ENCODE data around the gene NYAP1.
"Not testable (repeated sequence)": the region's sequence is repeated elsewhere in the genome, so short reads cannot be mapped to it uniquely, and the experiment has no call there.

NYAP1 gene

DNA sequence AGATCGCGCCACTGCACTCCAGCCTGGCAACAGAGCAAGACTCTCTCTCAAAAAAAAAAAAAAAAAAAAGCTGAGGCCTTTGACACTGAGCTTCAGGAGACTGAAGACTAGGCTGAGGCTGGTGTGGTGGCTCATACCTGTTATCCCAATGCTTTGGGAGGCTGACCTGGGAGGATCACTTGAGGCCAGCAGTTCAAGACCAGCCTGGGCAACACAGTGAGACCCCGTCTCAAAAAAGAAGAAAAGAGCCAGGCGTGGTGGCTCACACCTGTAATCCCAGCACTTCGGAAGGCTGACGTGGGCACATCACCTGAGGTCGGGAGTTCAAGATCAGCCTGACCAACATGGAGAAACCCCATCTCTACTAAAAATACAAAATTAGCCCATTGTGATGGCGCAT, 36.4 kb upstream of the NYAP1 start:
- DNase-seq; H3K27ac Mint-ChIP-seq; H3K4me3 Mint-ChIP-seq; H3K36me3 Mint-ChIP-seq (ENCODE audit: low read depth); H3K9me3 Mint-ChIP-seq; H3K27me3 Mint-ChIP-seq: not testable (repeated sequence)
- H3K4me1 Mint-ChIP-seq (ENCODE audit: low read depth): peaks cover 20% of the 10 kb centered on the region

DNA sequence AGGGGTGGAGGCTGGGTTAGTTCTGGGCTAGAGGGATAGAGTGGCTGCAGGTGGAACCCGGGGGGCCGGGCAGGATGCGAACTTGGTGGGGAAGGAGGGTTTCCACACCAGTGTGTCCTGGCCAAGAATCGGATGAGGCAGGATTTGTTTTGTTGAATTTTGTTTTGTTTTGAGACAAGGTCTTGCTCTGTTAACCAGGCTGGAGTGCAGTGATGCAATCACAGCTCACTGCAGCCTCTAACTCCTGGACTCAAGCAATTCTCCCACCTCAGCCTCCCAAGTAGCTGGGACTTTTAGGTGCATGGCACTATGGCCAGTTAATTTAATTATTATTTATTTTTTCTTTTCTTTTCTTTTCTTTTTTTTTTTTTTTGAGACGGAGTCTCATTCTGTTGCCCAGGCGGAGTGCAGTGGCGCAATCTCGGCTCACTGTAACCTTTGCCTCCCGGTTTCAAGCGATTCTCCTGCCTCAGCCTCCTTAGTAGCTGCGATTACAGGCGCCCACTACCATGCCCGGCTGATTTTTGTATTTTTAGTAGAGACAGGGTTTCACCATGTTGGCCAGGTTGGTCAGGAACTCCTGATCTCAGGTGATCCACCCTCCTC, 34.4 kb upstream of the NYAP1 start:
- no peak for DNase-seq
- Mint-ChIP-seq H3K27me3 (no peaks in the 10 kb centered on the region), H3K4me3 (no peak overlapping the region), H3K4me1 (ENCODE audit: low read depth) (peaks cover 16% of the 10 kb centered on the region), H3K9me3 (no peaks in the 10 kb centered on the region), H3K36me3 (ENCODE audit: low read depth) (no peaks in the 10 kb centered on the region), H3K27ac (peak overlapping the region; percentile 6)

DNA sequence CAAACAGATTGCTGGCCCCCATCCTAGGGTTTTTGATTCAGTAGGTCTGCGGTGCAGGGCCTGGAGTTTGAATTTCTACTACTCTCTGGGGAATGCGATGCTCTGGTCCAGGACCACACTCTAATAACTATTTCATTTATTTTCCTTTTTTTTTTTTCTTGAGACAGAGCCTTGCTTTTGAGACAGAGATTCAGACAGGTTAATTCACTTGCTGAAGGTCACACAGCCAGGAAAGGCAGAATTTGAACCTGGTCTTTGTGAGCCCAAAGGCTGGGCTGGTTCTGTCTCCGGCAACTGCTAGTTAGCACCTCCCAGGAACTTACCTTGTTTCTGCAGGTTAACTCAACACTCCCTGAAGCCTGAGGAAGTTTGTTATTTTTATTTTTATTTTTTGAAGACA, 31.2 kb upstream of the NYAP1 start:
- H3K4me3 Mint-ChIP-seq: no peak overlapping the region
- no peaks in the 10 kb centered on the region for H3K27me3 Mint-ChIP-seq
- H3K4me1 Mint-ChIP-seq (ENCODE audit: low read depth): peaks cover 18% of the 10 kb centered on the region
- DNase-seq: no peak
- no peaks in the 10 kb centered on the region for H3K9me3 Mint-ChIP-seq
- H3K36me3 Mint-ChIP-seq (ENCODE audit: low read depth): no peaks in the 10 kb centered on the region
- no peak overlapping the region for H3K27ac Mint-ChIP-seq

DNA sequence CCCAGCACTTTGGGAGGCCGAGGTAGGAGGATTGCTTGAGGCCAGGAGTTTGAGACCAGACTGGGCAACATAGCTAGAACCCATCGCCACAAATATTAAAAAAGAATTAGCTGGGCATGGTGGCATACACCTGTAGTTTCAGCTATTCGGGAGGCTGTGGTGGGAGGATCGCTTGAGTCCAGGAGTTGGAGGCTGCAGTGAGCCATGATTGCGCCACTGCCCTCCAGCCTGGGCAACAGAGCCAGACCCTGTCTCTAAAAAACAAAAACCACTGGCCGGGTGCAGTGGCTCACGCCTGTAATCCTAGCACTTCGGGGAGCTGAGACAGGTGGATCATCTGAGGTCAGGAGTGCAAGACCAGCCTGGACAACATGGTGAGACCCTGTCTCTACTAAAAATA, 29.9 kb upstream of the NYAP1 start:
- H3K9me3 Mint-ChIP-seq; H3K4me3 Mint-ChIP-seq; H3K27ac Mint-ChIP-seq; H3K27me3 Mint-ChIP-seq; H3K36me3 Mint-ChIP-seq (ENCODE audit: low read depth); DNase-seq: not testable (repeated sequence)
- peaks cover 22% of the 10 kb centered on the region for H3K4me1 Mint-ChIP-seq (ENCODE audit: low read depth)

DNA sequence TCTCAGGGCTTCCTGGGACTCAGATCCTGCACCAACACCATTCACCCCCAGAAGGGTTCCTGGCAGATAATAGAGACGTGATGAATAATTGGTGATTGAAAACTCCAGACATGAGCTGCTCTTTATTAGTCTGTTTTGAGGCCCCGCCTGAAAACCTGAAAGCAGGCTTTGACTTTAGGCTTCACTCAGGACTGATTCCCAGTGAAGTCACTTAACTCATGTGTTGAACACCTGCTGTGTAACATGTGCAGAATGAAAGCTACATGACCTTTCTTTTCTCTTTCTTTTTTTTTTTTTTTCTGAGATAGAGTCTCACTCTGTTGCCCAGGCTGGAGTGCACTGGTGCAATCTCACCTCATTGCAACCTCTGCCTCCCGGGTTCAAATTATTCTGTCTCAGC, 28.5 kb upstream of the NYAP1 start:
- Mint-ChIP-seq H3K27me3 (no peaks in the 10 kb centered on the region), H3K4me3 (no peak overlapping the region), H3K36me3 (ENCODE audit: low read depth) (peaks cover 10% of the 10 kb centered on the region), H3K4me1 (ENCODE audit: low read depth) (peaks cover 21% of the 10 kb centered on the region), H3K9me3 (no peaks in the 10 kb centered on the region), H3K27ac (no peak overlapping the region)
- no peak for DNase-seq

DNA sequence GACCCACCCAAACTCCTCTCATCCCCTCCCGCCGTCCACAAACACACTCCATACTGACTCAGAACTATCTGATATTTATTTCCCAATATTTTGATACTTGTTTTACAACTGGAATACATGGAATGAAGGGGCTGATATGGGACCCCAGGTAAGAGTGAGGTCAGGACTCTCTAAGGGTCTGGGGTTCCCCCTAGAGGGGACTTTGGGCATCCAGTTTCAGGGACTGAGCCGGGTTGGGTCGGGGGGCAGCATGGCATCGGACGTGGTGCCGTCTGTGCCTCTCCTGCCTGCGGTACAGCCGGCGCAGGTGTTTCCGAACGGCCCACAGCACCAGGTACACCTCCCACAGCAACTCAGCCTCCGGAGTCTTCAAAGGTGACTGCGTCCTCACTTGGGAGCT, 27.2 kb upstream of the NYAP1 start:
- Mint-ChIP-seq H3K4me1 (ENCODE audit: low read depth) (peaks cover 15% of the 10 kb centered on the region), H3K4me3 (no peak overlapping the region), H3K27me3 (no peaks in the 10 kb centered on the region), H3K9me3 (no peaks in the 10 kb centered on the region), H3K36me3 (ENCODE audit: low read depth) (peaks cover 18% of the 10 kb centered on the region), H3K27ac (no peak overlapping the region)
- DNase-seq: no peak

DNA sequence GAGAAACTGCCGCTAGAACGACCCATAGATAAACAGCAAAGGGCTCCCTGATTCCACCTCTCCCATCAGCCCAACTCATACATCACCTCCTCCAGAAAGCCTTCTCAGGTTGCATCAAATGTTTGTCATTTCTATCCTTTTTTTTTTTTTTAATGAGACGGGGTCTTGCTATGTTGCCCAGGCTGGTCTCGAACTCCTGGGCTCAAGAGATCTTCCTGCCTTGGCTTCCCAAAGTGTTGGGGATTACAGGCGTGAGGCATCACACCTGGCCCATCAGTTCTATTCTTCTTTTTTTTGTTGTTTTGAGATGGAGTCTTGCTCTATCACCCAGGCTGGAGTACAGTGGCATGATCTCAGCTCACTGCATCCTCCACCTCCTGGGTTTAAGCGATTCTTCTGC, 26.7 kb upstream of the NYAP1 start:
- no peak overlapping the region for H3K27ac Mint-ChIP-seq
- peaks cover 19% of the 10 kb centered on the region for H3K36me3 Mint-ChIP-seq (ENCODE audit: low read depth)
- H3K4me3 Mint-ChIP-seq: no peak overlapping the region
- no peaks in the 10 kb centered on the region for H3K9me3 Mint-ChIP-seq
- H3K4me1 Mint-ChIP-seq (ENCODE audit: low read depth): peaks cover 15% of the 10 kb centered on the region
- no peak for DNase-seq
- no peaks in the 10 kb centered on the region for H3K27me3 Mint-ChIP-seq

DNA sequence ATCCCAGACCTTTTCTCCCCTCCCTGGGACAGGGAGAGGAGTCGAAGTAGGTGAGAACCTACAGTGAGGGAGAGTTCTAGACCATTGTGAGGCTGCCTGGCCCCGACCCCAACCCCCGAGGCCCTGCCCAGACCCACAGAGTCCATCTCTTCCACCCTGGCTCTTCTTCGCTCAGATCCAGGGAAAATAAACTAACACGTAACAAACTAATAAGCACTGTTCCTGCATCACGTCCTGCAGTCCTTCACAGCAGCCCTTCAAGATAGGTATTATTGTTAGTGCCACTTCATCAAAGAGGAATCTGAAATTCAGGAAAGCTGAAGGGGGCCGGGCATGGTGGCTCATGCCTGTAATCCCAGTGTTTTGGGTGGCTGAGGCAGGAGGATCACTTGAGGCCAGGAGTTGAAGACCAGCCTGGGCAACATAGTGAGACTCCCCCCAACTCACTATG, 19.5 kb upstream of the NYAP1 start, which contains the start of gene SPACDR:
Gene SPACDR, minus strand, starts transcription at position 51 of the 451 bp plus-strand sequence. CDS start 235 bp downstream, outside the sequence.
- Mint-ChIP-seq H3K4me1 (ENCODE audit: low read depth) (peaks cover 2% of the 10 kb centered on the region), H3K36me3 (ENCODE audit: low read depth) (peaks cover 49% of the 10 kb centered on the region), H3K27ac (peak within 1 kb of the TSS; percentile 57)

DNA sequence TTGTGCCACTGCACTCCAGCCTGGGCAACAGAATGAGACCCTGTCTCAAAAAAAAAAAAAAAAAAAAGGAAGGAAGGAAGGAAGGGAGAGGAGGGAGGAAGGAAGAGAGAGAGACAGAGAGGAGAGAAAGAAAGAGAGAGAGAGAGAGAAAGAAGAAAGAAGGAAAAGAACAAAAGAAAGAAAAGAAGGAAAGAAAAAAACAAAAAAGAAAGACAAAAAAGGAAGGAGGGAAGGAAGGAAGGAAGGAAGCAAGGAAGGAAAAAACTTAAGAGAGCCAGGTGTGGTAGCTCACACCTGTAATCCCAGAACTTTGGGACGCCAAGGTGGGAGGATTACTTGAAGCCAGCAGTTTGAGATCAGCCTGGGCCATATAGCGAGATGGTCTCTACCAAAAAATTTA, 18.9 kb upstream of the NYAP1 start:
- peaks cover 47% of the 10 kb centered on the region for H3K36me3 Mint-ChIP-seq (ENCODE audit: low read depth)
- no peak for DNase-seq
- no peaks in the 10 kb centered on the region for H3K27me3 Mint-ChIP-seq
- H3K4me1 Mint-ChIP-seq (ENCODE audit: low read depth): peaks cover 6% of the 10 kb centered on the region
- H3K27ac Mint-ChIP-seq: peak overlapping the region; percentile 14
- no peaks in the 10 kb centered on the region for H3K9me3 Mint-ChIP-seq
- H3K4me3 Mint-ChIP-seq: no peak overlapping the region

More for the DNA sequence above, 19.5 kb upstream of the NYAP1 start, which contains the start of gene SPACDR:
- DNase-seq: no peak
- no peaks in the 10 kb centered on the region for H3K9me3 Mint-ChIP-seq
- H3K4me3 Mint-ChIP-seq: no peak within 1 kb of the TSS
- H3K27me3 Mint-ChIP-seq: no peaks in the 10 kb centered on the region

DNA sequence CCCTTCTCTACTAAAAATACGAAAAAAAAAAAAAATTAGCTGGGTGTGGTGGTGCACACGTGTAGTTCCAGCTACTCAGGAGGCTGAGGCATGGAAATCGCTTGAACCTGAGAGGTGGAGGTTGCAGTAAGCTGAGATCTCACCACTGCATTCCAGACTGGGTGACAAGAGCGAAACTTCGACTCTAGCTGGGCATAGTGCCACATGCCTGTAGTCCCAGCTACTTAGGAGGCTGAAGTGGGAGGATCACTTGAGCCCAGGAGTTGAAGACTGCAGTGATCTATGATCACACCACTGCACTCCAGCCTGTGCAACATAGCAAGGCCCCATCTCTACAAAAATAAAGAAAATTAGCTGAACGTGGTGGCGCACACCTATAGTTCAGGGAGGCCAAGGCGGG, 18.4 kb upstream of the NYAP1 start:
- Mint-ChIP-seq H3K4me1 (ENCODE audit: low read depth) (peaks cover 10% of the 10 kb centered on the region), H3K27me3 (no peaks in the 10 kb centered on the region), H3K4me3 (no peak overlapping the region), H3K27ac (no peak overlapping the region), H3K36me3 (ENCODE audit: low read depth) (peaks cover 52% of the 10 kb centered on the region), H3K9me3 (no peaks in the 10 kb centered on the region)
- DNase-seq: no peak

DNA sequence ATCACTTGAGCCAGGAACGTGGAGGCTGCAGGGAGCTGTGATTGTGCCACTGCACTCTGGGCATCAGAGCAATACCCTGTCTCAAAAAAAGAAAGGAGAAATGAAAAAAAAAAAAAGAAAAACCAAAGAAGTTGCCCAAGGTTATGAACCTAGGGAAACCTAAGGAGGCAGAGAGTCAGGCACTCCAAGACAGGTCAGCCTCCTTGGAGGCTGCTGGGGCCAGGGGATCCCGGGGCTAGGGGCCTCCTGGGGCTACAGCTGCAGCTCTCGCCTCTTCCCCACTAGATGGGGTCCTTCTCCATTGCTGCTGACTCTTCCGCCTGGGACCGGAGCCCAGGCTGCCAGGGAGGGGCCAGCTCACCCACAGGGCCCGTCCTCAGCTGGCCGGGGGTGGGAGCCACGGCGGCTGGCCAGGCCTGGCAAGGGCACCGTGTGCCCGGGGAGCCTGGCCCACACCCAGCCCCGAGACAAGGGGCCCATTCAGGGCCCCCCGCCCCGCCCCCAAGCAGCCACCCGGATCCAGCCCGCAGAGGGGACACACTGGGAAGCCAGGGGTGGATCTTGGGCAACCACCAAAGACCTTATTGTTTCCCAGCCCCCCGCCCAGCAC, 17.9 kb upstream of the NYAP1 start:
- no peaks in the 10 kb centered on the region for H3K27me3 Mint-ChIP-seq
- H3K9me3 Mint-ChIP-seq: no peaks in the 10 kb centered on the region
- no peak overlapping the region for H3K27ac Mint-ChIP-seq
- H3K36me3 Mint-ChIP-seq (ENCODE audit: low read depth): peaks cover 53% of the 10 kb centered on the region
- DNase-seq: no peak
- no peak overlapping the region for H3K4me3 Mint-ChIP-seq
- H3K4me1 Mint-ChIP-seq (ENCODE audit: low read depth): peaks cover 14% of the 10 kb centered on the region

DNA sequence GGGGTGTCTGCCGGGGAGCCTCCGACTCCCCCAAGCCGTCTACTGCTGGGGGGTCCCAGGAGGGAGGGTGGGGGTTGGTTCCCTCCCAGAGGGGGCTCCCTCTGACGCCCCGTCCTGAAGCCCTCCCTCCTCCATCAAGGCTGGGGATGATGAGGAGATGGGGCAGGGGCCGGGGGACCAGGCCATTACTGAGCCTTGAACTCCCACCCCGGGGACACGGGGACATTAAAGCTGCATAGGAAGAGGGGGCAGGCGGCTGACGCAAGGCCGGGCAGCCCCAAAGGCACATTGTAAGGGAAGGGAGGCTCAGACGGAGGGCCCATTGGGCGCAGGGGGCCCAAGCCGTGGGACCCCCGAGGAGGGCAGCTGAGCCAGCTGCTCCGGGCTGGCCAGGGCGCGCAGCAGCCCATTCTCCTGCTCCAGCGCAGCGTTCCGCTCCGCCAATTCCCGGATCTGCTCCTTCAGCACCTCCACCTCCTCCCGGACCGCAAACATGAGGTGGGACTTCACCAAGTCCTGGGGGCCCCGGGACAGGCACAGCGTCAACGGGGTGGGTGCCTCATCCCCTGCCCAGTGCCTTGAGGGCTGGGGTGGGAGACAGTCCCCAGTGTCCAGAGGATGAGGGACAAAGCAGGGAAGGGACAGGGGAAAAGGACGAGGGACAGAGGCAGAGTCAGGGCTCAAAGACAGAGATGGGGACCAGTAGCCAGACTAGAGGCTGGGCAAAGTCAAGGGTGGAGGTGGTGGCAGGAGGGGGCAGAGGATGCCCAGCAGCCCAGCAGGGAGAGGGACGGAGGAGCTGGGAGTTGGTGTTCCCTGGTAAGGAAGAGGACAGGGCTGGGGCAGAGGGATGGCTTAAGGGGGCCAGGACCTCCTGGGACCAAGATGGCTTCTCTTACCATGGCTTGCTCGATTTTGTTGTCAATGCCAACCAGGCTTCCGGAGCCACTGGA, 16.8 kb upstream of the NYAP1 start:
- Mint-ChIP-seq H3K27ac (peak overlapping the region; percentile 47), H3K4me1 (ENCODE audit: low read depth) (peaks cover 15% of the 10 kb centered on the region), H3K36me3 (ENCODE audit: low read depth) (peaks cover 54% of the 10 kb centered on the region), H3K27me3 (no peaks in the 10 kb centered on the region), H3K4me3 (no peak overlapping the region), H3K9me3 (no peaks in the 10 kb centered on the region)
- no peak for DNase-seq

DNA sequence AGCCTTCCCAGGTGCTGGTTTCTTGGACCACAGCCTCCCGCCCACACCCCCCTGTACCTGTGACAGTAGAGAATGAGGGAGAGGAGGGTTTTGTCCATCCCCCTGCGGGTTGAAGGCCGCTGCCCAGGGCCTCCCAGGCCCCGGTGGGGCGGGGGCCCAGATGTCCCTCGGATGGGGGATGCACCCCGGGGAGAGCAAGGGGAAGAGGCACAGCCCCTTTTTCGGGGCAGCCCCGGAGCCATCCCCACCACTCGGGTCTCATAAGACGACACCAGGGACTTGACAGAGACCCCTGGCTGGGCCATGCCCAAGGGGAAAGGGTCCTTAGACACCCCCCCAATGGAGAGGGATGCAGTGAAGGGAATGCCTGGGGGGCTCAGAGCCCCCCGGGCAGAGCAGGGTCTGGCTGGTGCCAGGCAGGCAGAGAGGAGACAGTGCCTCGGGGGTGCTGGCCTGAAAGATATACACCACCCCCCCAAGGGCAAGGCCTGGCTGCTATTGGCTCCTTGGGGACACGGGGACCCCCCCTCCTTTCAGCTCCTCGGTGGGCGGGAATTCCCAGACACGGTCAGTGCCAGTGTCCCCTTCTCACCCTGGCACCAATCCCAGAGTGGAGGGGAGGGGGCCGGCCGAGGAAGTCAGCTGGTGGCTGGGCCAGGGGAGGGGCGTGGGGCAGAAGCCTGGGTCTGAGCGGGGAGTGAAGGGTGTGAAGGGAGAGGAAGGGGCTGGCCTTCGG, 15.9 kb upstream of the NYAP1 start:
- H3K27ac Mint-ChIP-seq: no peak overlapping the region

More for the DNA sequence above, 15.9 kb upstream of the NYAP1 start:
- Mint-ChIP-seq H3K9me3 (no peaks in the 10 kb centered on the region), H3K36me3 (ENCODE audit: low read depth) (peaks cover 57% of the 10 kb centered on the region), H3K4me1 (ENCODE audit: low read depth) (peaks cover 17% of the 10 kb centered on the region), H3K27me3 (no peaks in the 10 kb centered on the region), H3K4me3 (no peak overlapping the region)
- DNase-seq: no peak
